GM19043 (cell line): ENCODE results near the gene CAMKK1.
A peak's percentile ranks its signal among the peaks of the same experiment; 100 is the strongest.

Experiments used
- ATAC-seq: cut with Tn5 transposase; IDR thresholded peaks from one replicate; pipeline ENCODE4 v1.9.1; 2021; ENCODE audit warnings: low read depth; ENCODE audit not compliant: unreplicated experiment

Gene CAMKK1

GRCh38 chr17:3893003-3893719 lies at the start of gene CAMKK1:
Gene CAMKK1 (minus strand): TSS chr17:3893053. CDS start chr17:3885687, 7,366 bp downstream.
- peak; percentile 79 for ATAC-seq

- ATAC-seq = no peak
Measured at GRCh38 chr17:3940965-3941698, 48.3 kb upstream of the CAMKK1 start.

GRCh38 chr17:3937359-3937758 lies 44.5 kb upstream of the CAMKK1 start:
- no peak for ATAC-seq

- no peak for ATAC-seq
Measured at GRCh38 chr17:3935825-3936355, 43.0 kb upstream of the CAMKK1 start.

- ATAC-seq = no peak
Measured at GRCh38 chr17:3935140-3935542, 42.3 kb upstream of the CAMKK1 start.

GRCh38 chr17:3929764-3930163 lies 36.9 kb upstream of the CAMKK1 start:
- no peak for ATAC-seq

- no peak for ATAC-seq
Measured at GRCh38 chr17:3929181-3929580, 36.3 kb upstream of the CAMKK1 start.

- no peak for ATAC-seq
Measured at GRCh38 chr17:3928406-3928805, 35.6 kb upstream of the CAMKK1 start.

GRCh38 chr17:3927628-3928340 lies 34.9 kb upstream of the CAMKK1 start:
- no peak for ATAC-seq

GRCh38 chr17:3926860-3927627 lies 34.2 kb upstream of the CAMKK1 start:
- no peak for ATAC-seq

- no peak for ATAC-seq
Measured at GRCh38 chr17:3925684-3926485, 33.0 kb upstream of the CAMKK1 start.

- no peak for ATAC-seq
Measured at GRCh38 chr17:3924512-3925350, 31.9 kb upstream of the CAMKK1 start.

GRCh38 chr17:3923466-3924190 lies 30.8 kb upstream of the CAMKK1 start:
- no peak for ATAC-seq

- no peak for ATAC-seq
Measured at GRCh38 chr17:3922765-3923164, 29.9 kb upstream of the CAMKK1 start.

GRCh38 chr17:3921502-3922319 lies 28.9 kb upstream of the CAMKK1 start:
- no peak for ATAC-seq

GRCh38 chr17:3921006-3921405 lies 28.2 kb upstream of the CAMKK1 start:
- no peak for ATAC-seq

GRCh38 chr17:3919123-3919624 lies 26.3 kb upstream of the CAMKK1 start:
- no peak for ATAC-seq
